ENCODE measurements around the gene GABBR1. TPM values are rescaled to one million over a fixed set of nuclear protein-coding genes. Genes with fewer than 3 reads are reported as not detected.

GABBR1 gene
- polyA plus RNA-seq, 1 donor from 2014 or later: 108 TPM

DNA sequence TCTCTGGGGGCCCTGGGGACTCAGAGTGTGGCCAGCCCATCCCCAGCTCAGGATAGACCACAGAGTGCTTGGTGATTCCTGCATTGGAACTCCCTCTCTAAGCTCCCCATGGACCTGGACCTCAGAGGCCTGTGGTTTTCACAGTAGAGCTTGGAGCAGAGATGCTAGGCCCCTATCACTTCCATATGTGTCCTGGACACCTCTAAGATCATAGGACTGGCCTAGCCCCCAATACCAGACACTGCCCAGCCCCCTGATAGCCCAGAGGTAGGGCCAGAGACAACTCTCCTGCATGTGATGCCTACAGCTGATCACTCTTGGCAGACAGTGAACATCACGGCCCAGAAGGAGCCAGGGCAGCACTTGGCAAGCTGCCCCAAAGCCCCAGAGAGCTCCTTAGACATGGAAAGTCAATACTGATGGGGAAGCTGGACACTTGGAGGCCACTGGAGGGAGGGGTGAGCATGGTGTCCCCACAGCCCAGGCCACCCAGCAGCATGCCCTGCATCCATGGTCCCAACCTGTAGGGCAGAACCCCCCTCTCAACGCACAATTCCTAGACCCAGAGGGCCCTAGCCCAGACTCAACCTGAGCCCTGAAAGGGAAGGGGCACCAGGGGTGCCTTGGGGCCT, 100.5 kb downstream of the GABBR1 start:
- H3F3A ChIP-seq (ENCODE audit: insufficient read depth, low read length, poor library complexity, severe bottlenecking): no peaks in the 10 kb centered on the region
- H3K9ac ChIP-seq (ENCODE audit: low read length): no peak overlapping the region
- no peaks in the 10 kb centered on the region for H3K79me2 ChIP-seq (replicated peaks; ENCODE audit: insufficient read depth, low read length)
- no peak overlapping the region for H3K27ac ChIP-seq (ENCODE audit: low read length)
- no peak overlapping the region for H3K4me3 ChIP-seq (ENCODE audit: low read length)
- no peaks in the 10 kb centered on the region for H3K9me2 ChIP-seq (ENCODE audit: insufficient read depth, low read length)
- no peaks in the 10 kb centered on the region for H3K9me3 ChIP-seq (ENCODE audit: low read length)
- H3K36me3 ChIP-seq (ENCODE audit: insufficient read depth, low read length): no peaks in the 10 kb centered on the region
- no peaks in the 10 kb centered on the region for H3K27me3 ChIP-seq (ENCODE audit: insufficient read depth, low read depth, low read length)
- H3K4me2 ChIP-seq (ENCODE audit: low read length): no peak overlapping the region
- TF ChIP-seq EZH2 (IDR thresholded peaks at IDR 0.05; ENCODE audit: borderline replicate concordance, insufficient read depth, low read length, poor library complexity, severe bottlenecking): no peak
- TF ChIP-seq EP300 (conservative IDR thresholded peaks at IDR 0.05; ENCODE audit: poor library complexity, severe bottlenecking): no peak
- no peak for TF ChIP-seq SMC3 (conservative IDR thresholded peaks at IDR 0.05; ENCODE audit: poor library complexity)
- TF ChIP-seq, protein P1, sequence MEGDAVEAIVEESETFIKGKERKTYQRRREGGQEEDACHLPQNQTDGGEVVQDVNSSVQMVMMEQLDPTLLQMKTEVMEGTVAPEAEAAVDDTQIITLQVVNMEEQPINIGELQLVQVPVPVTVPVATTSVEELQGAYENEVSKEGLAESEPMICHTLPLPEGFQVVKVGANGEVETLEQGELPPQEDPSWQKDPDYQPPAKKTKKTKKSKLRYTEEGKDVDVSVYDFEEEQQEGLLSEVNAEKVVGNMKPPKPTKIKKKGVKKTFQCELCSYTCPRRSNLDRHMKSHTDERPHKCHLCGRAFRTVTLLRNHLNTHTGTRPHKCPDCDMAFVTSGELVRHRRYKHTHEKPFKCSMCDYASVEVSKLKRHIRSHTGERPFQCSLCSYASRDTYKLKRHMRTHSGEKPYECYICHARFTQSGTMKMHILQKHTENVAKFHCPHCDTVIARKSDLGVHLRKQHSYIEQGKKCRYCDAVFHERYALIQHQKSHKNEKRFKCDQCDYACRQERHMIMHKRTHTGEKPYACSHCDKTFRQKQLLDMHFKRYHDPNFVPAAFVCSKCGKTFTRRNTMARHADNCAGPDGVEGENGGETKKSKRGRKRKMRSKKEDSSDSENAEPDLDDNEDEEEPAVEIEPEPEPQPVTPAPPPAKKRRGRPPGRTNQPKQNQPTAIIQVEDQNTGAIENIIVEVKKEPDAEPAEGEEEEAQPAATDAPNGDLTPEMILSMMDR (IDR thresholded peaks at IDR 0.05; ENCODE audit: poor library complexity, severe bottlenecking): no peak
- no peak for TF ChIP-seq RAD21 (conservative IDR thresholded peaks at IDR 0.05)
- no peak for TF ChIP-seq REST (IDR thresholded peaks at IDR 0.05; ENCODE audit: borderline replicate concordance)
- TF ChIP-seq MXI1 (conservative IDR thresholded peaks at IDR 0.05; ENCODE audit: poor library complexity, severe bottlenecking): no peak
- TF ChIP-seq TAF1 (IDR thresholded peaks at IDR 0.05; ENCODE audit: low read depth): no peak
- no peak for TF ChIP-seq POLR2AphosphoS5 (IDR thresholded peaks at IDR 0.05)
- H4K20me1 ChIP-seq (ENCODE audit: insufficient read depth): no peaks in the 10 kb centered on the region
- no peak overlapping the region for H2AFZ ChIP-seq (ENCODE audit: low read depth, low read length)

DNA sequence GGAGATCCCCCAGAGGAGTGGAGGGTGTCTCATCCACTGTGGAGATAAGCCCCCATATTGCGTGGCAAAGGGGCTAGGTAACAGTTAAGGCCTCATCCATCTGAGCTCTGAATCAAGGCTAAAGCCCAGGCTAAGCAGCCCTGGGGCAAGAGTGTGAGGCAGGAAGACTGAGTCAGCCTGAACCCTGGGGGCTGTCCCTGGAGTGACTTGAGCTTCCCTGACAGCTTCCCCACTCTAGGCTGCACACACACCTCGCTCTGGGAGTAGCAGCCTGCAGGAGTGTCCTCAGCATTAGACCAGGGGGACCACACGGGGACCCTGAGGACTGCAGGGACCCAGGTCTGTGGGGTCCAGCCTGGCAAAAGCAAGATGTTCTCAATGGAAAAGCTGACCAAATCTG, 101.3 kb downstream of the GABBR1 start:
- Histone ChIP-seq H2AFZ (ENCODE audit: low read depth, low read length) (no peak overlapping the region), H3K9me2 (ENCODE audit: insufficient read depth, low read length) (no peaks in the 10 kb centered on the region), H3K36me3 (ENCODE audit: insufficient read depth, low read length) (no peaks in the 10 kb centered on the region), H3F3A (ENCODE audit: insufficient read depth, low read length, poor library complexity, severe bottlenecking) (no peaks in the 10 kb centered on the region), H3K4me3 (ENCODE audit: low read length) (no peak overlapping the region), H3K9ac (ENCODE audit: low read length) (no peak overlapping the region), H3K27ac (ENCODE audit: low read length) (no peak overlapping the region), H3K27me3 (ENCODE audit: insufficient read depth, low read depth, low read length) (no peaks in the 10 kb centered on the region), H3K79me2 (replicated peaks; ENCODE audit: insufficient read depth, low read length) (no peaks in the 10 kb centered on the region), H4K20me1 (ENCODE audit: insufficient read depth) (no peaks in the 10 kb centered on the region), H3K4me2 (ENCODE audit: low read length) (no peak overlapping the region), H3K9me3 (ENCODE audit: low read length) (no peaks in the 10 kb centered on the region)
- TF ChIP-seq EZH2 (IDR thresholded peaks at IDR 0.05; ENCODE audit: borderline replicate concordance, insufficient read depth, low read length, poor library complexity, severe bottlenecking) (no peak), RAD21 (conservative IDR thresholded peaks at IDR 0.05) (no peak), POLR2AphosphoS5 (IDR thresholded peaks at IDR 0.05) (no peak), EP300 (conservative IDR thresholded peaks at IDR 0.05; ENCODE audit: poor library complexity, severe bottlenecking) (no peak), SMC3 (conservative IDR thresholded peaks at IDR 0.05; ENCODE audit: poor library complexity) (no peak), REST (IDR thresholded peaks at IDR 0.05; ENCODE audit: borderline replicate concordance) (no peak), MXI1 (conservative IDR thresholded peaks at IDR 0.05; ENCODE audit: poor library complexity, severe bottlenecking) (no peak), TAF1 (IDR thresholded peaks at IDR 0.05; ENCODE audit: low read depth) (no peak)
- TF ChIP-seq, protein P1 (IDR thresholded peaks at IDR 0.05; ENCODE audit: poor library complexity, severe bottlenecking): no peak
